K562 (cell line): ENCODE results near the gene HSPA1B. TPM values are rescaled to one million over a fixed set of nuclear protein-coding genes. Genes with fewer than 3 reads are reported as not detected.

Experiments
- ADNP ChIP-seq: fragments of 200-800 bp; sonication (Bioruptor generic); IDR thresholded peaks from 2 replicates; pipeline ENCODE4 v1.6.1; 2016; ENCODE audit warnings: missing genetic modification characterization, missing compliant biosample characterization
- ASH1L ChIP-seq: fragments of 450-650 bp; IDR thresholded peaks from 2 replicates; pipeline ENCODE4 v1.6.1; 2018; ENCODE audit warnings: borderline replicate concordance, mild to moderate bottlenecking, low read depth; ENCODE audit not compliant: partially characterized antibody
- ATF4 ChIP-seq: fragments of 450-650 bp; formaldehyde crosslinking; IDR thresholded peaks from 2 replicates; pipeline ENCODE4 v1.4.0; 2022; ENCODE audit warnings: mild to moderate bottlenecking, moderate library complexity
- BCL6 ChIP-seq: fragments of 250-450 bp; sonication (Bioruptor Pico); IDR thresholded peaks from 2 replicates; pipeline ENCODE4 v1.4.0; 2020
- CREB1 ChIP-seq, 2 experiments: sonication (generic) in 1 of 2; formaldehyde crosslinking in 1 of 2; IDR thresholded peaks; 2 replicates each; pipeline versions ENCODE4 v1.6.1 to v1.8.0; 2012 to 2022; ENCODE audit warnings: inconsistent platforms in 1 of 2, mild to moderate bottlenecking in 1 of 2, missing genetic modification reagents in 1 of 2, moderate library complexity in 1 of 2
- GABPB2 ChIP-seq: fragments of 250-450 bp; sonication (Bioruptor Pico); conservative IDR thresholded peaks from 2 replicates; pipeline ENCODE4 v1.5.1; 2021; ENCODE audit warnings: mild to moderate bottlenecking
- L3MBTL2 ChIP-seq: fragments of 450-650 bp; IDR thresholded peaks from 2 replicates; pipeline ENCODE4 v1.6.1; 2016; ENCODE audit warnings: mild to moderate bottlenecking, moderate library complexity
- MAFK ChIP-seq: IDR thresholded peaks from 2 replicates; pipeline ENCODE4 v1.6.1; 2011; ENCODE audit warnings: low read length, improper control_type of control experiment
- NCOA1 ChIP-seq: fragments of 450-650 bp; IDR thresholded peaks from 2 replicates; pipeline ENCODE4 v1.6.1; 2016; ENCODE audit warnings: low read depth
- NONO ChIP-seq, 2 experiments: fragments of 200-400 bp in 1 of 2; fragments of 450-650 bp in 1 of 2; formaldehyde crosslinking in 1 of 2; IDR thresholded peaks; 2 replicates each; pipeline ENCODE4 v1.6.1; 2017; ENCODE audit warnings: low read depth in 2 of 2, mild to moderate bottlenecking in 2 of 2, moderate library complexity in 2 of 2, low read length in 1 of 2
- RHOXF2B ChIP-seq: fragments of 250-450 bp; sonication (Bioruptor Pico); conservative IDR thresholded peaks from 2 replicates; pipeline ENCODE4 v1.5.1; 2021
- RNF219 ChIP-seq: fragments of 250-450 bp; sonication (Bioruptor Pico); IDR thresholded peaks from 2 replicates; pipeline ENCODE4 v1.5.0; 2022; ENCODE audit warnings: mild to moderate bottlenecking
- RUNX1 ChIP-seq: sonication (generic); IDR thresholded peaks from 2 replicates; pipeline ENCODE4 v1.6.1; 2016; ENCODE audit warnings: antibody characterized with exemption, low read depth
- SRSF9 ChIP-seq: fragments of 200-400 bp; formaldehyde crosslinking; IDR thresholded peaks from 2 replicates; pipeline ENCODE4 v1.6.1; 2017; ENCODE audit warnings: low read depth, low read length, borderline replicate concordance
- STAT6 ChIP-seq: sonication (generic); formaldehyde crosslinking; IDR thresholded peaks from 2 replicates; pipeline ENCODE4 v1.8.1; 2023; ENCODE audit warnings: mild to moderate bottlenecking, missing genetic modification reagents
- TCF3 ChIP-seq: sonication (generic); formaldehyde crosslinking; IDR thresholded peaks from 2 replicates; pipeline ENCODE4 v1.4.0; 2020; ENCODE audit warnings: mild to moderate bottlenecking, missing genetic modification reagents
- ZBTB7A ChIP-seq: IDR thresholded peaks from 2 replicates; pipeline ENCODE4 v1.6.1; 2011; ENCODE audit warnings: low read depth, mild to moderate bottlenecking, low read length, moderate library complexity, borderline replicate concordance; ENCODE audit not compliant: control insufficient read depth
- ZNF23 ChIP-seq: fragments of 250-450 bp; sonication (Bioruptor Pico); IDR thresholded peaks from 2 replicates; pipeline ENCODE4 v1.4.0; 2020; ENCODE audit warnings: mild to moderate bottlenecking
- ZNF316 ChIP-seq: fragments of 450-650 bp; IDR thresholded peaks from 2 replicates; pipeline ENCODE4 v1.6.1; 2016
- ZNF398 ChIP-seq: fragments of 250-450 bp; sonication (Bioruptor Pico); IDR thresholded peaks from 2 replicates; pipeline ENCODE4 v1.8.0; 2021; ENCODE audit warnings: moderate library complexity, mild to moderate bottlenecking, inconsistent platforms
- polyA plus RNA-seq, 8 experiments: library from polyadenylated mRNA; depleted of rRNA in 4 of 8; stranded (reverse) in 5 of 8; unstranded in 3 of 8; fragments of >200 nt; fragmentation: Nextera tagmentation in 2 of 8; fragmentation: Illumina TruSeq in 1 of 8; extraction: Ambion mirVana in 2 of 8; extraction: Trizol in 1 of 8; gene quantifications; 2 replicates each; pipeline versions ENCODE4 v1.2.1 to v1.2.3, GENCODE V29; 2011 to 2014; ENCODE audit warnings: inconsistent platforms in 1 of 8, missing spikeins in 1 of 8
- total RNA-seq, 7 experiments: library from RNA; depleted of rRNA in 6 of 7; stranded (reverse); fragments of >200 nt in 6 of 7; fragmentation: Illumina TruSeq in 2 of 7; extraction: Trizol in 2 of 7; gene quantifications; 2 replicates each; pipeline versions ENCODE4 v1.2.1 to v1.2.3, GENCODE V29; 2011 to 2021; ENCODE audit warnings: low replicate concordance in 1 of 7

Gene HSPA1B
- total and polyA plus RNA-seq, 9 of the 15 experiments (the other 6 are each of a cell fraction or from before 2014, with no cell fraction given), result 0.27 to 227 (median 51.2) TPM

- TF ChIP-seq ZNF398, result no peak
- peak; percentile 46; the same call in 1 of the 2 replicates for TF ChIP-seq L3MBTL2
- no peak for TF ChIP-seq ADNP (tag)
- no peak for TF ChIP-seq MAFK
- 0 out of 2 replicates have a peak, but pooled peaks have one; percentile 37 for TF ChIP-seq ATF4 (CRISPR knock-in tag)
- no peak for TF ChIP-seq RNF219 (CRISPR knock-in tag)
- TF ChIP-seq NONO (IDR thresholded peaks at IDR 0.05; ENCODE audit: low read depth in 2 of 2, low read length in 1 of 2), result no peak
- no peak for TF ChIP-seq GABPB2
- TF ChIP-seq STAT6, result no peak
- TF ChIP-seq TCF3 (CRISPR knock-in tag), result no peak
- no peak for TF ChIP-seq RHOXF2B
- TF ChIP-seq ZBTB7A, result no peak
- TF ChIP-seq RUNX1, result no peak
- TF ChIP-seq NCOA1, result peak; percentile 57; the same call in 1 of the 2 replicates
- no peak for TF ChIP-seq ASH1L
- no peak for TF ChIP-seq ZNF23 (CRISPR knock-in tag)
- TF ChIP-seq ZNF316, result no peak
- TF ChIP-seq SRSF9, result no peak
- TF ChIP-seq CREB1 (IDR thresholded peaks at IDR 0.05), result no peak
- no peak for TF ChIP-seq CREB1 (CRISPR knock-in tag; IDR thresholded peaks at IDR 0.05)
- TF ChIP-seq BCL6 (CRISPR knock-in tag), result no peak
Observed at GRCh38 chr6:31829633-31830283, 2.2 kb downstream of the HSPA1B start (continued).
